ENCODE measurements around the gene TRERF1.
"Not testable (repeated sequence)": the region's sequence is repeated elsewhere in the genome, so short reads cannot be mapped to it uniquely, and the experiment has no call there.

The TRERF1 gene

DNA sequence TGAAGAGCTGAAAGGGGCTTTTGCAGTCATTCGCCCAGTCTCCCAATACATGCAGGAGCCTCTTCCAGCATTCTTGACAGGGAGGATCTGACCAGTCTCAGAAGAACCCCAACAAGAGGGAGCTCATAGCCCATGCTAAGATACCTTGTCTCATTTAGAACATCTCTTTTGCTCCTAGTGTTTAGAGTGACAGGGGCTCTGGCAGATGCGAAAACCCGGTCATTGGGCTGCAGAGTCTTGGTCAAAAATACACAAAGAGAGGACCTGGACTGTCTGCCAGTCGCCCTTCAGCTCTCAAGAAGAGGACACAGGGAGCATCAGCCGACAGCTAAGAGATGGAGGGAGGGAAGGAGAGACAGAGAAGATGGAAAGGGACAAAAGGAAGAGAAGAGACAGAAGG is 257.7 kb downstream of the TRERF1 start:
- DNase-seq (ENCODE audit: low read depth, low spot score) = no peak

GRCh38 chr6:42193491-42193894 is 258.2 kb downstream of the TRERF1 start:
- DNase-seq (ENCODE audit: low read depth, low spot score) = no peak

GRCh38 chr6:42192385-42192784 is 259.3 kb downstream of the TRERF1 start:
- DNase-seq (ENCODE audit: low read depth, low spot score) = not testable (repeated sequence)

GRCh38 chr6:42190554-42191183 is 261.1 kb downstream of the TRERF1 start:
- DNase-seq (ENCODE audit: low read depth, low spot score) = no peak

DNA sequence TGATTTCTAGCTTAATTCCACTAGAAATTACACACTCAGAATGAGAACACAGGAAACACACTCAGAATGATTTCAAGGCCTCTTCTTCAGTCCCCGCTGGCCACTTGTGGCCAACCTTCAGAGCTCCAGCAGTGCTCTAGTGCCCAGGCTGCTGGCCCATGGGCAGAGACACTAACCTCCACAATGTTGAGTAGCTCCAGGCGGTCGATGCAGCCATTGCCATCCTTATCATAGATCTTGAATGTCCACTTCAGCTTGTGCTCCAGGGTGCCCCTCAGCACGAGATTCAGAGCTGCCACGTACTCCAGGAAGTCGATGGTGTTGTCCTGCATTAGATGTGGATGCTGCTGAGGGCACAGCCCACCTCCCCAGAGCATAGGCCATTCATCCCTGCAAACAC is 263.3 kb downstream of the TRERF1 start:
- DNase-seq (ENCODE audit: low read depth, low spot score) = no peak

DNA sequence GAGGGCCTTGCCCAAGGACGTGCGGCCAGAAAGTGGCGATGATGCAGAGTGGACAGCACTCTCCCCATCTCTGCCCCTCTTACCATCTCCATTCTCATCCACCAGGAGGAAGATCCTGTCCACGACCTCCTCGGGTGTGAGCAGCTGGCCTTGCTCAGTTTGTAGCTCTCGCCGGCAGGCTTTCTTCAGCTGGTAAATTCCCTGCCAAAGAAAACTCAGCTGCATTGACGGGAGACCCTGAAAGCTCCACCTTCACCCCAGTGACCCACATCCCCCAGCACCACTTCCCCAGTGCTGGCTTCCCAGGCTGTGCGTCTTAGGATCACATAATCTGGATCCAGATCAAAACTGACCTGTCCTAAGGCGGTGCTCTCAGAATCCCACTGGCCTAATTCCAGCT is 266.1 kb downstream of the TRERF1 start:
- no peak for DNase-seq (ENCODE audit: low read depth, low spot score)

GRCh38 chr6:42184475-42184874 is 267.3 kb downstream of the TRERF1 start:
- no peak for DNase-seq (ENCODE audit: low read depth, low spot score)

DNA sequence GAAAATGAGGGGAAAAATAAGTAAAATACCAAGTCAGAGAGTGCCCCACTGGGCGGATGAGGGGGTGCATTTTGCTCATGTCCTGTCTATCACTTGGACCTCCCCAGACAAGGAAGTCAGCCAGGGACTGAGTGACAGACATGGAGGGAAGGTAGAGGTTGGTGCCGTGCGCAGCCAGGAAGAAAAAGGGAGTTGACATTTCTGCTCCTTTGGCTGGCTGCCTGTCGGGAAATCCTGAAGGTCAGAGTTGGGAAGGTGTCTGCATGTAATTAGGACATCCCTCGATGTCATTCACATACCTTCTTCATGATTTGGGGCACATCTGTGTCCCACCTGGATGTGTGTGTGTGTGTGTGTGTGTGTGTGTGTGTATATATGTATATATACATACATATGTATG is 269.6 kb downstream of the TRERF1 start:
- no peak for DNase-seq (ENCODE audit: low read depth, low spot score)

DNA sequence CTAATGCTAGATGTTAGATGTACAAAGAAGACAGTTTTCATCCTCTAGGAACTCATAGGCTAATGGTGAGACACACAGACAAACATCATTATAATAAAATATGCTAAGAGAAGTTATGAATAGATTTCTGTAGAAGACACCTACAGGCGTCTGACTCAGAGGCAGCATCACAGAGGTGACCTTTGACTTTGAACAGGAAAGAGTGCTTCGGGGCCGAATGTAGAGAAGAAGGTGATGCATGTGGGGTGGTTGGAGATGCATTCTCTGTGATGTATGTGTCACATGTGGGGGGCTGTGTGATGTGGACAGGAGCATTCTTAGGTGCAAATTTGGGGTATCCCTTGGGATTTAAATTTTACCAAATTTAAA is 271.8 kb downstream of the TRERF1 start:
- DNase-seq (ENCODE audit: low read depth, low spot score) = no peak

GRCh38 chr6:42179261-42179944 is 272.3 kb downstream of the TRERF1 start:
- no peak for DNase-seq (ENCODE audit: low read depth, low spot score)

GRCh38 chr6:42177514-42178364 is 274.0 kb downstream of the TRERF1 start:
- DNase-seq (ENCODE audit: low read depth, low spot score) = no peak

GRCh38 chr6:42176981-42177380 is 274.7 kb downstream of the TRERF1 start:
- DNase-seq (ENCODE audit: low read depth, low spot score) = no peak

GRCh38 chr6:42175860-42176259 is 275.9 kb downstream of the TRERF1 start:
- no peak for DNase-seq (ENCODE audit: low read depth, low spot score)

Data from smooth muscle cell of the brain vasculature (primary cell).